ENCODE results near the gene AGBL1. TPM values are rescaled to one million over a fixed set of nuclear protein-coding genes. Genes with fewer than 3 reads are reported as not detected.

Gene AGBL1
- total RNA-seq, 1 donor from 2014 or later = not detected

GRCh38 chr15:86491118-86491517, 411.4 kb downstream of the AGBL1 start:
- Histone ChIP-seq H3K27ac (replicated peaks) (no peak overlapping the region), H3K9me3 (replicated peaks) (no peaks in the 10 kb centered on the region), H3K4me3 (no peak overlapping the region), H3K36me3 (no peaks in the 10 kb centered on the region), H3K27me3 (ENCODE audit: low read depth) (peaks cover 15% of the 10 kb centered on the region), H3K4me1 (no peaks in the 10 kb centered on the region)
- TF ChIP-seq CTCF (IDR thresholded peaks at IDR 0.05; ENCODE audit: borderline replicate concordance) = no peak
- DNase-seq = no peak
- intact Hi-C loops (cut with micrococcal nuclease) = no loop called here

DNA sequence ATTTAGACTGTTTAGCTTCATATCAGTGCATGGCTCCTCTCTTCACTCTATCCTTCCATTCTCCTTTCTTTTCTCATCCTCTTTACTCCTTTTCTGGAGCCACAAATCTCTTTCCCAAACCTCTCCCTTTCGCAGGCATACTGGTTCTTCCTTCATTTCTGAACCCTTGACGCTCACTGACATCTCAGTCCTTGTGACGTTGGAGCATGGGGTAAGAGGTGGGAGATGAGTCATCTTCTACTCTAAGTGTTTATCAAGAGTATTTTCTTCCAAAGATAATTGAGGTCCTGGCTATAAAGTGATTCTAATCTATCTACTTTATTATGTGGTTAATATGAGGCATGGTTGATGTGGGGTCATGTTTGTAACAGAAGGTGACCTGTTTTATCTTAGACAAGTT, 414.2 kb downstream of the AGBL1 start:
- intact Hi-C loops (cut with micrococcal nuclease) = no loop called here
- DNase-seq = no peak
- no peaks in the 10 kb centered on the region for H3K4me1 ChIP-seq
- H3K27me3 ChIP-seq (ENCODE audit: low read depth) = peaks cover 8% of the 10 kb centered on the region
- H3K4me3 ChIP-seq = no peak overlapping the region
- no peak overlapping the region for H3K27ac ChIP-seq (replicated peaks)
- H3K36me3 ChIP-seq = no peaks in the 10 kb centered on the region
- TF ChIP-seq CTCF (IDR thresholded peaks at IDR 0.05; ENCODE audit: borderline replicate concordance) = no peak
- H3K9me3 ChIP-seq (replicated peaks) = no peaks in the 10 kb centered on the region

GRCh38 chr15:86494475-86494874, 414.8 kb downstream of the AGBL1 start:
- no peak overlapping the region for H3K4me3 ChIP-seq
- DNase-seq = no peak
- intact Hi-C loops (cut with micrococcal nuclease) = no loop called here
- no peaks in the 10 kb centered on the region for H3K4me1 ChIP-seq
- H3K9me3 ChIP-seq (replicated peaks) = no peaks in the 10 kb centered on the region
- no peak overlapping the region for H3K27ac ChIP-seq (replicated peaks)
- no peaks in the 10 kb centered on the region for H3K36me3 ChIP-seq
- no peak for TF ChIP-seq CTCF (IDR thresholded peaks at IDR 0.05; ENCODE audit: borderline replicate concordance)
- peaks cover 8% of the 10 kb centered on the region for H3K27me3 ChIP-seq (ENCODE audit: low read depth)

DNA sequence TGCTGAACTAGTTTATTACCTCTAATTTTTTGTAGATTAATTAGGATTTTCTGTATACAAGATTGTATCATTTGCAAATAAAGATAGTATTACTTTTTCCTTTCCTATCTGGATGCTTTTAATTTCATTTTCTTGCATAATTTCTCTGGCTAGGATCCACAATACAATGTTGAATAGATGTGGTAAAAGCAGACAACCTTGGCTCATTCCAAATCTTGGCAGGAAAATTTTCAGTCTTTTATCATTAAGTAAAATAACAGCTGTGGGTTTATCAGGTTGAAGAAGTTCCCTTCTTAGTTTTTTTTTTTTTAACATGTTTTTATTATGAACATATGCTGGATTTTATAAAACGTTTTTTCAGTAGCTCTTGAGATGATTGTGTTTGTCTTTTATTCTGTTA, 422.6 kb downstream of the AGBL1 start:
- no peak for DNase-seq
- no peaks in the 10 kb centered on the region for H3K4me1 ChIP-seq
- intact Hi-C loops (cut with micrococcal nuclease) = no loop called here
- no peak overlapping the region for H3K4me3 ChIP-seq
- TF ChIP-seq CTCF (IDR thresholded peaks at IDR 0.05; ENCODE audit: borderline replicate concordance) = no peak
- peaks cover 15% of the 10 kb centered on the region for H3K9me3 ChIP-seq (replicated peaks)
- H3K27ac ChIP-seq (replicated peaks) = no peak overlapping the region
- H3K27me3 ChIP-seq (ENCODE audit: low read depth) = no peaks in the 10 kb centered on the region
- no peaks in the 10 kb centered on the region for H3K36me3 ChIP-seq

- DNase-seq = no peak
- H3K27me3 ChIP-seq (ENCODE audit: low read depth) = no peaks in the 10 kb centered on the region
- no peaks in the 10 kb centered on the region for H3K36me3 ChIP-seq
- H3K4me3 ChIP-seq = no peak overlapping the region
- intact Hi-C loops (cut with micrococcal nuclease) = no loop called here
- no peak for TF ChIP-seq CTCF (IDR thresholded peaks at IDR 0.05; ENCODE audit: borderline replicate concordance)
- peaks cover 15% of the 10 kb centered on the region for H3K9me3 ChIP-seq (replicated peaks)
- H3K4me1 ChIP-seq = no peaks in the 10 kb centered on the region
- H3K27ac ChIP-seq (replicated peaks) = no peak overlapping the region
Measured at GRCh38 chr15:86505951-86506350, 426.3 kb downstream of the AGBL1 start.

DNA sequence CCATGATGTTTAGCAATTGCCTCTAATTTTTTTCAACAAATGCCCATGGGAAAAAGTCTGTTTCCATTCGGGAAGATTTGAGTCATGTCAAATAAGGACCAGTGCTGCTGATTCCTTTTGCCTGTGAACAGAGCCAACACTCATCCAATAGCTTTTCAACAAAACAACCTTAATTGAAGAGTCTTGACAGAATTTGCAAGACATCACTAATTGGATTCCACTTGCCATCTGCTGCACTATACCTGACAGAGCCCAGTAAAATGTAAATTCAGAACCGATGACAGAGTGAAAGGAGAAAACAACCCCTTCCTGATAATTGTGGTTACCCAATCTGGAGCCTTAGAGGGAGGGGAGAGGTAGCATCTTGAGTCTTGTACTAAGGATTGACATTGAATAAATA, 426.7 kb downstream of the AGBL1 start:
- H3K27ac ChIP-seq (replicated peaks) = no peak overlapping the region
- DNase-seq = no peak
- no peaks in the 10 kb centered on the region for H3K4me1 ChIP-seq
- H3K9me3 ChIP-seq (replicated peaks) = peaks cover 15% of the 10 kb centered on the region
- TF ChIP-seq CTCF (IDR thresholded peaks at IDR 0.05; ENCODE audit: borderline replicate concordance) = no peak
- H3K36me3 ChIP-seq = no peaks in the 10 kb centered on the region
- no peak overlapping the region for H3K4me3 ChIP-seq
- no peaks in the 10 kb centered on the region for H3K27me3 ChIP-seq (ENCODE audit: low read depth)
- intact Hi-C loops (cut with micrococcal nuclease) = no loop called here

All from left ventricle myocardium inferior (tissue), 1 donor.